H1 (cell line): ENCODE measurements around the gene EDEM1. TPM values are rescaled to one million over a fixed set of nuclear protein-coding genes. Genes with fewer than 3 reads are reported as not detected.

Experiments used
- CEBPB ChIP-seq: IDR thresholded peaks from 2 replicates; pipeline ENCODE4 v1.6.1; 2012; ENCODE audit warnings: low read depth, low read length
- CTBP2 ChIP-seq: IDR thresholded peaks from 2 replicates; pipeline ENCODE4 v1.7.0; 2011; ENCODE audit warnings: borderline replicate concordance, mild to moderate bottlenecking, moderate library complexity, mixed read lengths, low read length; ENCODE audit not compliant: insufficient read depth, insufficient read length
- FOSL1 ChIP-seq: IDR thresholded peaks from 2 replicates; pipeline ENCODE4 v1.6.1; 2011; ENCODE audit warnings: mild to moderate bottlenecking, low read depth, low read length, moderate library complexity; ENCODE audit not compliant: insufficient read depth
- JUN ChIP-seq: IDR thresholded peaks from 2 replicates; pipeline ENCODE4 v1.6.1; 2011; ENCODE audit warnings: low read depth, mild to moderate bottlenecking, improper control_type of control experiment, low read length
- KDM5A ChIP-seq: fragments of 200-600 bp; IDR thresholded peaks from 2 replicates; pipeline ENCODE4 v1.7.1; 2012; ENCODE audit warnings: mild to moderate bottlenecking, low read length, inconsistent platforms, mixed read lengths
- RNF2 ChIP-seq: fragments of 200-900, 300-1000 bp; sonication (generic); IDR thresholded peaks from 2 replicates; pipeline ENCODE4 v1.7.1; 2016; ENCODE audit warnings: borderline replicate concordance, low read depth, mild to moderate bottlenecking, antibody characterized with exemption, low read length; ENCODE audit not compliant: poor library complexity, severe bottlenecking; ENCODE audit errors: missing control alignments
- SRF ChIP-seq: IDR thresholded peaks from 2 replicates; pipeline ENCODE4 v1.6.1; 2011; ENCODE audit warnings: mild to moderate bottlenecking, low read depth, low read length, moderate library complexity
- polyA plus RNA-seq, 7 experiments: library from polyadenylated mRNA; depleted of rRNA in 3 of 7; stranded (reverse) in 5 of 7; unstranded in 2 of 7; fragments of >200 nt in 5 of 7; fragments of 200-250 nt in 2 of 7; gene quantifications; 1 replicate in 5 of 7; 2 replicates in 1 of 7; 4 replicates in 1 of 7; pipeline versions ENCODE4 v1.2.1 to v1.2.3, GENCODE V29; 2011 to 2013; ENCODE audit warnings: missing spikeins in 2 of 7, mixed read lengths in 2 of 7
- total RNA-seq: library from RNA; stranded (reverse); fragmentation: NEBNext Ultra II Directional; extraction: Animal tissue kit (Norgen Biotek cat#: 25700); gene quantifications from 2 replicates; pipeline ENCODE4 v1.2.1, GENCODE V29; 2021
- TF ChIP-seq, protein P1 (sequence below): fragments of 300-600 bp; sonication (generic); IDR thresholded peaks from 2 replicates; pipeline ENCODE4 v1.7.1; 2012; ENCODE audit warnings: low read length, moderate library complexity, mild to moderate bottlenecking, inconsistent platforms; ENCODE audit not compliant: insufficient replicate concordance

The EDEM1 gene
- total and polyA plus RNA-seq, 2 of the 8 experiments (the other 6 are each of a cell fraction or from before 2014, with no cell fraction given): 4.8 to 16.4 TPM

DNA sequence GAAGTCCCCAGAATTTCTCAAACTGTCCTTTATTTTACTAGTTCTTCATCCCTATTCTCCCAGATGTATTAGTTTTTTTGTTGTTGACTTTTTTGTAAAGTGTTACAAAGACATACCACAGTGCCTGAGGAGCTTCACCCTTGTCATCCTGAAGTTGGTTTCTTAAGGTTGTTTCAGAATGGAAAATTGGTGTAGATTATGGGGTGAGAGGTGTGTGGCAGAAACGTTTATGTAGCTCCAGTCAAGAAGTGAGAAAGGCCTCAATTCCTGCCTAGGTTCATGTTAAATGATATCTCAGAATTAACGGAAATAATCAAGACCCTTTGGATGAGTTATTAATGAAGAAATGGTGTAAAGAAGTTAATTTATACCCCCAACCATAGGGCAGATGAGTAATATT is 6.8 kb downstream of the EDEM1 start (continued):
- no peak for TF ChIP-seq JUN
- no peak for TF ChIP-seq SRF
- no peak for TF ChIP-seq RNF2
- TF ChIP-seq, protein P1, sequence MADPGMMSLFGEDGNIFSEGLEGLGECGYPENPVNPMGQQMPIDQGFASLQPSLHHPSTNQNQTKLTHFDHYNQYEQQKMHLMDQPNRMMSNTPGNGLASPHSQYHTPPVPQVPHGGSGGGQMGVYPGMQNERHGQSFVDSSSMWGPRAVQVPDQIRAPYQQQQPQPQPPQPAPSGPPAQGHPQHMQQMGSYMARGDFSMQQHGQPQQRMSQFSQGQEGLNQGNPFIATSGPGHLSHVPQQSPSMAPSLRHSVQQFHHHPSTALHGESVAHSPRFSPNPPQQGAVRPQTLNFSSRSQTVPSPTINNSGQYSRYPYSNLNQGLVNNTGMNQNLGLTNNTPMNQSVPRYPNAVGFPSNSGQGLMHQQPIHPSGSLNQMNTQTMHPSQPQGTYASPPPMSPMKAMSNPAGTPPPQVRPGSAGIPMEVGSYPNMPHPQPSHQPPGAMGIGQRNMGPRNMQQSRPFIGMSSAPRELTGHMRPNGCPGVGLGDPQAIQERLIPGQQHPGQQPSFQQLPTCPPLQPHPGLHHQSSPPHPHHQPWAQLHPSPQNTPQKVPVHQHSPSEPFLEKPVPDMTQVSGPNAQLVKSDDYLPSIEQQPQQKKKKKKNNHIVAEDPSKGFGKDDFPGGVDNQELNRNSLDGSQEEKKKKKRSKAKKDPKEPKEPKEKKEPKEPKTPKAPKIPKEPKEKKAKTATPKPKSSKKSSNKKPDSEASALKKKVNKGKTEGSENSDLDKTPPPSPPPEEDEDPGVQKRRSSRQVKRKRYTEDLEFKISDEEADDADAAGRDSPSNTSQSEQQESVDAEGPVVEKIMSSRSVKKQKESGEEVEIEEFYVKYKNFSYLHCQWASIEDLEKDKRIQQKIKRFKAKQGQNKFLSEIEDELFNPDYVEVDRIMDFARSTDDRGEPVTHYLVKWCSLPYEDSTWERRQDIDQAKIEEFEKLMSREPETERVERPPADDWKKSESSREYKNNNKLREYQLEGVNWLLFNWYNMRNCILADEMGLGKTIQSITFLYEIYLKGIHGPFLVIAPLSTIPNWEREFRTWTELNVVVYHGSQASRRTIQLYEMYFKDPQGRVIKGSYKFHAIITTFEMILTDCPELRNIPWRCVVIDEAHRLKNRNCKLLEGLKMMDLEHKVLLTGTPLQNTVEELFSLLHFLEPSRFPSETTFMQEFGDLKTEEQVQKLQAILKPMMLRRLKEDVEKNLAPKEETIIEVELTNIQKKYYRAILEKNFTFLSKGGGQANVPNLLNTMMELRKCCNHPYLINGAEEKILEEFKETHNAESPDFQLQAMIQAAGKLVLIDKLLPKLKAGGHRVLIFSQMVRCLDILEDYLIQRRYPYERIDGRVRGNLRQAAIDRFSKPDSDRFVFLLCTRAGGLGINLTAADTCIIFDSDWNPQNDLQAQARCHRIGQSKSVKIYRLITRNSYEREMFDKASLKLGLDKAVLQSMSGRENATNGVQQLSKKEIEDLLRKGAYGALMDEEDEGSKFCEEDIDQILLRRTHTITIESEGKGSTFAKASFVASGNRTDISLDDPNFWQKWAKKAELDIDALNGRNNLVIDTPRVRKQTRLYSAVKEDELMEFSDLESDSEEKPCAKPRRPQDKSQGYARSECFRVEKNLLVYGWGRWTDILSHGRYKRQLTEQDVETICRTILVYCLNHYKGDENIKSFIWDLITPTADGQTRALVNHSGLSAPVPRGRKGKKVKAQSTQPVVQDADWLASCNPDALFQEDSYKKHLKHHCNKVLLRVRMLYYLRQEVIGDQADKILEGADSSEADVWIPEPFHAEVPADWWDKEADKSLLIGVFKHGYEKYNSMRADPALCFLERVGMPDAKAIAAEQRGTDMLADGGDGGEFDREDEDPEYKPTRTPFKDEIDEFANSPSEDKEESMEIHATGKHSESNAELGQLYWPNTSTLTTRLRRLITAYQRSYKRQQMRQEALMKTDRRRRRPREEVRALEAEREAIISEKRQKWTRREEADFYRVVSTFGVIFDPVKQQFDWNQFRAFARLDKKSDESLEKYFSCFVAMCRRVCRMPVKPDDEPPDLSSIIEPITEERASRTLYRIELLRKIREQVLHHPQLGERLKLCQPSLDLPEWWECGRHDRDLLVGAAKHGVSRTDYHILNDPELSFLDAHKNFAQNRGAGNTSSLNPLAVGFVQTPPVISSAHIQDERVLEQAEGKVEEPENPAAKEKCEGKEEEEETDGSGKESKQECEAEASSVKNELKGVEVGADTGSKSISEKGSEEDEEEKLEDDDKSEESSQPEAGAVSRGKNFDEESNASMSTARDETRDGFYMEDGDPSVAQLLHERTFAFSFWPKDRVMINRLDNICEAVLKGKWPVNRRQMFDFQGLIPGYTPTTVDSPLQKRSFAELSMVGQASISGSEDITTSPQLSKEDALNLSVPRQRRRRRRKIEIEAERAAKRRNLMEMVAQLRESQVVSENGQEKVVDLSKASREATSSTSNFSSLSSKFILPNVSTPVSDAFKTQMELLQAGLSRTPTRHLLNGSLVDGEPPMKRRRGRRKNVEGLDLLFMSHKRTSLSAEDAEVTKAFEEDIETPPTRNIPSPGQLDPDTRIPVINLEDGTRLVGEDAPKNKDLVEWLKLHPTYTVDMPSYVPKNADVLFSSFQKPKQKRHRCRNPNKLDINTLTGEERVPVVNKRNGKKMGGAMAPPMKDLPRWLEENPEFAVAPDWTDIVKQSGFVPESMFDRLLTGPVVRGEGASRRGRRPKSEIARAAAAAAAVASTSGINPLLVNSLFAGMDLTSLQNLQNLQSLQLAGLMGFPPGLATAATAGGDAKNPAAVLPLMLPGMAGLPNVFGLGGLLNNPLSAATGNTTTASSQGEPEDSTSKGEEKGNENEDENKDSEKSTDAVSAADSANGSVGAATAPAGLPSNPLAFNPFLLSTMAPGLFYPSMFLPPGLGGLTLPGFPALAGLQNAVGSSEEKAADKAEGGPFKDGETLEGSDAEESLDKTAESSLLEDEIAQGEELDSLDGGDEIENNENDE: no peak
- no peak for TF ChIP-seq CTBP2
- no peak for TF ChIP-seq CEBPB
- TF ChIP-seq FOSL1: no peak
- no peak for TF ChIP-seq KDM5A
